ENCODE measurements around the gene UBL7.
"Not testable (repeated sequence)": the region's sequence is repeated elsewhere in the genome, so short reads cannot be mapped to it uniquely, and the experiment has no call there.

UBL7 gene

GRCh38 chr15:74489518-74490338, 28.8 kb upstream of the UBL7 start:
- no peaks in the 10 kb centered on the region for H3K9me3 ChIP-seq (ENCODE audit: control insufficient read depth, low read depth, low read length)
- no peaks in the 10 kb centered on the region for H3K27me3 ChIP-seq (ENCODE audit: control insufficient read depth, insufficient read depth, low read length)
- H3K4me3 ChIP-seq (ENCODE audit: low read length) = no peak overlapping the region
- no peaks in the 10 kb centered on the region for H3K36me3 ChIP-seq (ENCODE audit: control insufficient read depth, low read depth, low read length)
- no peak overlapping the region for H3K9ac ChIP-seq (ENCODE audit: low read length)
- H3K4me1 ChIP-seq (ENCODE audit: control insufficient read depth, low read depth, low read length) = peaks cover 4% of the 10 kb centered on the region
- H3K27ac ChIP-seq (ENCODE audit: low read length) = no peak overlapping the region

GRCh38 chr15:74488776-74489175, 27.8 kb upstream of the UBL7 start:
- Histone ChIP-seq H3K27me3 (ENCODE audit: control insufficient read depth, insufficient read depth, low read length) (no peaks in the 10 kb centered on the region), H3K4me1 (ENCODE audit: control insufficient read depth, low read depth, low read length) (peaks cover 4% of the 10 kb centered on the region), H3K9me3 (ENCODE audit: control insufficient read depth, low read depth, low read length) (no peaks in the 10 kb centered on the region), H3K36me3 (ENCODE audit: control insufficient read depth, low read depth, low read length) (no peaks in the 10 kb centered on the region), H3K4me3 (ENCODE audit: low read length) (no peak overlapping the region), H3K27ac (ENCODE audit: low read length) (no peak overlapping the region), H3K9ac (ENCODE audit: low read length) (no peak overlapping the region)

- H3K36me3 ChIP-seq (ENCODE audit: control insufficient read depth, low read depth, low read length) = no peaks in the 10 kb centered on the region
- H3K4me1 ChIP-seq (ENCODE audit: control insufficient read depth, low read depth, low read length) = peaks cover 7% of the 10 kb centered on the region
- no peak overlapping the region for H3K4me3 ChIP-seq (ENCODE audit: low read length)
- H3K27ac ChIP-seq (ENCODE audit: low read length) = no peak overlapping the region
- no peaks in the 10 kb centered on the region for H3K9me3 ChIP-seq (ENCODE audit: control insufficient read depth, low read depth, low read length)
- no peak overlapping the region for H3K9ac ChIP-seq (ENCODE audit: low read length)
- no peaks in the 10 kb centered on the region for H3K27me3 ChIP-seq (ENCODE audit: control insufficient read depth, insufficient read depth, low read length)
Measured at GRCh38 chr15:74482661-74483060, 21.7 kb upstream of the UBL7 start.

- not testable (repeated sequence) for H3K4me3 ChIP-seq (ENCODE audit: low read length); H3K4me1 ChIP-seq (ENCODE audit: control insufficient read depth, low read depth, low read length); H3K9ac ChIP-seq (ENCODE audit: low read length); H3K36me3 ChIP-seq (ENCODE audit: control insufficient read depth, low read depth, low read length); H3K27ac ChIP-seq (ENCODE audit: low read length); H3K27me3 ChIP-seq (ENCODE audit: control insufficient read depth, insufficient read depth, low read length); H3K9me3 ChIP-seq (ENCODE audit: control insufficient read depth, low read depth, low read length)
Measured at GRCh38 chr15:74480364-74480763, 19.4 kb upstream of the UBL7 start.

- not testable (repeated sequence) for H3K4me3 ChIP-seq (ENCODE audit: low read length); H3K27me3 ChIP-seq (ENCODE audit: control insufficient read depth, insufficient read depth, low read length); H3K9ac ChIP-seq (ENCODE audit: low read length); H3K27ac ChIP-seq (ENCODE audit: low read length); H3K9me3 ChIP-seq (ENCODE audit: control insufficient read depth, low read depth, low read length); H3K4me1 ChIP-seq (ENCODE audit: control insufficient read depth, low read depth, low read length); H3K36me3 ChIP-seq (ENCODE audit: control insufficient read depth, low read depth, low read length)
Measured at GRCh38 chr15:74471621-74472020, 10.7 kb upstream of the UBL7 start.

- no peak overlapping the region for H3K9ac ChIP-seq (ENCODE audit: low read length)
- H3K9me3 ChIP-seq (ENCODE audit: control insufficient read depth, low read depth, low read length) = no peaks in the 10 kb centered on the region
- no peaks in the 10 kb centered on the region for H3K27me3 ChIP-seq (ENCODE audit: control insufficient read depth, insufficient read depth, low read length)
- no peak overlapping the region for H3K4me3 ChIP-seq (ENCODE audit: low read length)
- peaks cover 5% of the 10 kb centered on the region for H3K36me3 ChIP-seq (ENCODE audit: control insufficient read depth, low read depth, low read length)
- no peaks in the 10 kb centered on the region for H3K4me1 ChIP-seq (ENCODE audit: control insufficient read depth, low read depth, low read length)
- no peak overlapping the region for H3K27ac ChIP-seq (ENCODE audit: low read length)
Measured at GRCh38 chr15:74470631-74471395, 9.9 kb upstream of the UBL7 start.

- H3K27me3 ChIP-seq (ENCODE audit: control insufficient read depth, insufficient read depth, low read length) = no peaks in the 10 kb centered on the region
- H3K4me3 ChIP-seq (ENCODE audit: low read length) = no peak overlapping the region
- no peaks in the 10 kb centered on the region for H3K4me1 ChIP-seq (ENCODE audit: control insufficient read depth, low read depth, low read length)
- peaks cover 5% of the 10 kb centered on the region for H3K36me3 ChIP-seq (ENCODE audit: control insufficient read depth, low read depth, low read length)
- no peak overlapping the region for H3K27ac ChIP-seq (ENCODE audit: low read length)
- no peaks in the 10 kb centered on the region for H3K9me3 ChIP-seq (ENCODE audit: control insufficient read depth, low read depth, low read length)
- H3K9ac ChIP-seq (ENCODE audit: low read length) = no peak overlapping the region
Measured at GRCh38 chr15:74468341-74469032, 7.5 kb upstream of the UBL7 start.

- Histone ChIP-seq H3K27ac (ENCODE audit: low read length) (no peak overlapping the region), H3K9ac (ENCODE audit: low read length) (no peak overlapping the region), H3K4me1 (ENCODE audit: control insufficient read depth, low read depth, low read length) (peaks cover 7% of the 10 kb centered on the region), H3K9me3 (ENCODE audit: control insufficient read depth, low read depth, low read length) (no peaks in the 10 kb centered on the region), H3K36me3 (ENCODE audit: control insufficient read depth, low read depth, low read length) (peaks cover 5% of the 10 kb centered on the region), H3K27me3 (ENCODE audit: control insufficient read depth, insufficient read depth, low read length) (no peaks in the 10 kb centered on the region), H3K4me3 (ENCODE audit: low read length) (no peak overlapping the region)
Measured at GRCh38 chr15:74466570-74466969, 5.6 kb upstream of the UBL7 start.

GRCh38 chr15:74464897-74465296, 3.9 kb upstream of the UBL7 start:
- Histone ChIP-seq H3K4me3 (ENCODE audit: low read length) (no peak overlapping the region), H3K27ac (ENCODE audit: low read length) (no peak overlapping the region), H3K9ac (ENCODE audit: low read length) (no peak overlapping the region), H3K27me3 (ENCODE audit: control insufficient read depth, insufficient read depth, low read length) (no peaks in the 10 kb centered on the region), H3K9me3 (ENCODE audit: control insufficient read depth, low read depth, low read length) (no peaks in the 10 kb centered on the region), H3K36me3 (ENCODE audit: control insufficient read depth, low read depth, low read length) (peaks cover 1% of the 10 kb centered on the region), H3K4me1 (ENCODE audit: control insufficient read depth, low read depth, low read length) (peaks cover 12% of the 10 kb centered on the region)

GRCh38 chr15:74464216-74464615, 3.3 kb upstream of the UBL7 start:
- Histone ChIP-seq H3K4me1 (ENCODE audit: control insufficient read depth, low read depth, low read length) (peaks cover 12% of the 10 kb centered on the region), H3K27me3 (ENCODE audit: control insufficient read depth, insufficient read depth, low read length) (no peaks in the 10 kb centered on the region), H3K27ac (ENCODE audit: low read length) (no peak overlapping the region), H3K9me3 (ENCODE audit: control insufficient read depth, low read depth, low read length) (no peaks in the 10 kb centered on the region), H3K36me3 (ENCODE audit: control insufficient read depth, low read depth, low read length) (no peaks in the 10 kb centered on the region), H3K9ac (ENCODE audit: low read length) (no peak overlapping the region), H3K4me3 (ENCODE audit: low read length) (no peak overlapping the region)

- Histone ChIP-seq H3K27ac (ENCODE audit: low read length) (no peak overlapping the region), H3K27me3 (ENCODE audit: control insufficient read depth, insufficient read depth, low read length) (no peaks in the 10 kb centered on the region), H3K9me3 (ENCODE audit: control insufficient read depth, low read depth, low read length) (no peaks in the 10 kb centered on the region), H3K4me3 (ENCODE audit: low read length) (no peak overlapping the region), H3K4me1 (ENCODE audit: control insufficient read depth, low read depth, low read length) (peaks cover 12% of the 10 kb centered on the region), H3K36me3 (ENCODE audit: control insufficient read depth, low read depth, low read length) (no peaks in the 10 kb centered on the region), H3K9ac (ENCODE audit: low read length) (no peak overlapping the region)
Measured at GRCh38 chr15:74463634-74464033, 2.7 kb upstream of the UBL7 start.

All from iPS-18a (cell line).